Heart right ventricle (tissue), 16 donors: ENCODE results near the gene HIRA. TPM values are rescaled to one million over a fixed set of nuclear protein-coding genes. Genes with fewer than 3 reads are reported as not detected.

Experiments used
- ATAC-seq, 8 donors: fragments of 200-7000 bp; cut with Tn5 transposase; one replicate each; pipeline ENCODE4 v1.9.1; 2020; ENCODE audit warnings: mild to moderate bottlenecking in 8 of 8, moderate library complexity in 8 of 8, moderate number of reproducible peaks in 1 of 8
- DNase-seq, 2 donors: peaks; one replicate each; pipeline ENCODE4 v3.0.0-alpha.2; 2020
- H3K27ac ChIP-seq, 10 donors: fragments of 200-600 bp; sonication (generic) in 2 of 10; one replicate each; pipeline versions ENCODE4 v1.5.0 to v1.8.0; 2020 to 2022; ENCODE audit warnings: mild to moderate bottlenecking in 3 of 10
- H3K27me3 ChIP-seq, 7 donors: fragments of 200-600 bp; one replicate each; pipeline ENCODE4 v1.8.0; 2021 to 2022; ENCODE audit warnings: mild to moderate bottlenecking in 2 of 7
- H3K36me3 ChIP-seq, 9 donors: fragments of 200-600 bp; sonication (generic) in 1 of 9; one replicate each; pipeline versions ENCODE4 v1.5.0 to v1.8.0; 2020 to 2022; ENCODE audit warnings: mild to moderate bottlenecking in 2 of 9
- H3K4me1 ChIP-seq, 9 donors: fragments of 200-600 bp; sonication (generic) in 1 of 9; one replicate each; pipeline versions ENCODE4 v1.5.0 to v1.8.0; 2020 to 2022; ENCODE audit warnings: mild to moderate bottlenecking in 4 of 9
- H3K4me3 ChIP-seq, 10 donors: fragments of 200-600 bp; sonication (generic) in 2 of 10; one replicate each; pipeline versions ENCODE4 v1.5.0 to v1.8.0; 2020 to 2022; ENCODE audit warnings: mild to moderate bottlenecking in 7 of 10, moderate library complexity in 2 of 10
- H3K9me3 ChIP-seq, 11 donors: fragments of 200-600 bp in 10 of 11; sonication (generic) in 2 of 11; one replicate each; pipeline versions ENCODE4 v1.5.0 to v1.8.0; 2013 to 2022; ENCODE audit warnings: mild to moderate bottlenecking in 2 of 11, control low read depth in 1 of 11, moderate library complexity in 1 of 11
- WGBS, 2 donors: extraction: QIAGEN DNeasy Blood & Tissue Kit; methylation state at CpG; one replicate each; pipeline ENCODE4 v1.1.7; 2013; ENCODE audit warnings: inconsistent platforms in 1 of 2; 5-methylcytosine and 5-hydroxymethylcytosine counted together
- intact Hi-C, 10 donors: fragments of 100-400 bp; cut with DNase I; formaldehyde crosslinking; loops; one replicate each; pipeline versions ENCODE4 v1.11.1 to v1.14.2; 2022
- polyA plus RNA-seq, 2 donors: library from polyadenylated mRNA; stranded (reverse); fragments of 200-250 nt; gene quantifications; one replicate each; pipeline ENCODE4 v1.2.3, GENCODE V29; 2013
- total RNA-seq, 10 donors: library from RNA; stranded (reverse); fragmentation: NEBNext Ultra II Directional in 3 of 10; extraction: Animal tissue kit (Norgen Biotek cat#: 25700) in 3 of 10; gene quantifications; one replicate each; pipeline versions ENCODE4 v1.2.1 to v1.2.4, GENCODE V29; 2021 to 2023
- TF ChIP-seq, protein P1 (sequence below), 9 donors: fragments of 200-600 bp; sonication (generic) in 2 of 9; IDR thresholded peaks; one replicate each; pipeline versions ENCODE4 v1.5.0 to v1.8.0; 2021 to 2022; ENCODE audit warnings: antibody characterized with exemption in 9 of 9, mild to moderate bottlenecking in 5 of 9, moderate library complexity in 1 of 9
- donor health status: Arrhythmogenic right ventricular cardiomyopathy.
- donor health status: ischemic (EF 13 %, LVEDD 7.1; RV severe dilation, severe dysfunction).
- donor health status: healthy with polysubstance abuse.
- donor health status: DM: no; HTN: yes; CAD: no.
- donor health status: DM: no; HTN: no; CAD: no.
- donor health status: ischemic (EF 25% LVEDD 6.9; RV normal size, moderate dysfunction).
- donor health status: ischemic (EF 25% LVEDD 5.7; RV mildly dilated, moderate dysfunction).
- donor health status: healthy.
- donor health status: DM: yes; HTN: yes; CAD: no.
- donor health status: Ischemic cardiomyopathy.
- donor health status: ischemic (EF 35%, LVEDD 5.7; RV mildly dilated, moderate dysfunction).
- donor health status: nonischemic (EF 11% LVEDD 7.7; RV severe dilation, severe dysfunction).
- donor health status: DM: yes; HTN: yes; CAD: no.
- donor health status: PGD.
- donor health status: ischemic (EF 29% LVEDD 5.4; RV normal size, mild dysfunction).
- donor health status: nonischemic (EF 23%, LVEDD 6.1; RV moderate dilation, normal function).

Gene HIRA
- total and polyA plus RNA-seq, 12 donors = 3.1 to 23.2 (median 17.5) TPM

GRCh38 chr22:19406281-19406811 is 25.2 kb downstream of the HIRA start:
- no peaks in the 10 kb centered on the region for H3K27me3 ChIP-seq
- peaks cover 0 to 43% (median 8%) of the 10 kb centered on the region in 9 donors for H3K4me1 ChIP-seq
- TF ChIP-seq, protein P1, sequence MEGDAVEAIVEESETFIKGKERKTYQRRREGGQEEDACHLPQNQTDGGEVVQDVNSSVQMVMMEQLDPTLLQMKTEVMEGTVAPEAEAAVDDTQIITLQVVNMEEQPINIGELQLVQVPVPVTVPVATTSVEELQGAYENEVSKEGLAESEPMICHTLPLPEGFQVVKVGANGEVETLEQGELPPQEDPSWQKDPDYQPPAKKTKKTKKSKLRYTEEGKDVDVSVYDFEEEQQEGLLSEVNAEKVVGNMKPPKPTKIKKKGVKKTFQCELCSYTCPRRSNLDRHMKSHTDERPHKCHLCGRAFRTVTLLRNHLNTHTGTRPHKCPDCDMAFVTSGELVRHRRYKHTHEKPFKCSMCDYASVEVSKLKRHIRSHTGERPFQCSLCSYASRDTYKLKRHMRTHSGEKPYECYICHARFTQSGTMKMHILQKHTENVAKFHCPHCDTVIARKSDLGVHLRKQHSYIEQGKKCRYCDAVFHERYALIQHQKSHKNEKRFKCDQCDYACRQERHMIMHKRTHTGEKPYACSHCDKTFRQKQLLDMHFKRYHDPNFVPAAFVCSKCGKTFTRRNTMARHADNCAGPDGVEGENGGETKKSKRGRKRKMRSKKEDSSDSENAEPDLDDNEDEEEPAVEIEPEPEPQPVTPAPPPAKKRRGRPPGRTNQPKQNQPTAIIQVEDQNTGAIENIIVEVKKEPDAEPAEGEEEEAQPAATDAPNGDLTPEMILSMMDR (IDR thresholded peaks at IDR 0.05) = no peak
- peaks cover 0 to 94% (median 22%) of the 10 kb centered on the region in 9 donors for H3K36me3 ChIP-seq
- H3K9me3 ChIP-seq = no peaks in the 10 kb centered on the region
- peak overlapping the region in 5 of 10 donors; percentile 7 to 60 (median 33) for H3K27ac ChIP-seq
- 77 to 80% methylated on average over 3 of the region's 3 CpGs for WGBS, 2 donors
- ATAC-seq (no peak), DNase-seq (no peak)
- intact Hi-C loops = no loop called here
- H3K4me3 ChIP-seq = no peak overlapping the region

DNA sequence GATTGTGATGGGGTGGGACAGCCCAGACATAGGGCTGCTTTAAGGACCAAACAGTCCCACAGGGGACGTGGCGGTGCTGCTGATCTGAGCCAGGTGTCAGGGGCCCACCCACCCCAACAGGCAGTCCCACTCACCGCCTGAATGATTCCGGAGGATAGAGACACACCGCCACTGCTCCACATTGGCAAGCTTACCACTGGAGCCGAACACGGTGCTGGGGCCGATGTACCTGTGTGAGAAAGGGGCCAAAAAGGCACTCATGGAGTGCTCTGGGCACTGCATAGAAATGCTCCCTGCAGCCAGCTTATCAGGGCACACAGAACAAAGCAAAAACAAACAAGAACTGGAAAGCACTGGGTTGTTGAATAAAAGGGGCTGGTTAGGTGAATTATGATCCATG is 25.9 kb downstream of the HIRA start:
- peaks cover 0 to 98% (median 22%) of the 10 kb centered on the region in 9 donors for H3K36me3 ChIP-seq
- intact Hi-C loops = no loop called here
- no peaks in the 10 kb centered on the region for H3K9me3 ChIP-seq
- no peak overlapping the region for H3K27ac ChIP-seq
- 93 to 94% methylated on average over 8 of the region's 8 CpGs for WGBS, 2 donors
- DNase-seq (no peak), ATAC-seq (no peak)
- H3K27me3 ChIP-seq = no peaks in the 10 kb centered on the region
- TF ChIP-seq, protein P1 (IDR thresholded peaks at IDR 0.05) = no peak
- H3K4me3 ChIP-seq = no peak overlapping the region
- peaks cover 0 to 36% (median 4%) of the 10 kb centered on the region in 9 donors for H3K4me1 ChIP-seq

DNA sequence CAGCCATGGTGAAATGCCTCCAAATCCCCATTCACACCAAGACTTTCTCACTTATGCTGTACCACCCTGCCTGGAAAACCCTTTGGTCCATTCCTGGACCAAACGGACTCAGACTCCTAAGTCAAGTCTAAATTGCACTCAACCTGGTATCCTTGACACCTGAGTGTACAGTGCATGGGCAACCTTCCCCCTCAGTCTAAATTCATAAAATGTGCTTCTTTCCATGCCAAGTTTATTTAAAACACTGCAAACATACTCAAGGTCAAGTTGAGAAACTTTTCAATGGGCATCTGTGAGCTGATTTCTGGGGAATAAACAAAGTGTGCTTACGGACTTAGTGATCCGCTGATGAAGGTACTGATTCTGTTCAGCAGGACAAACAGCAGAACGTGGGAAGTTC is 26.4 kb downstream of the HIRA start:
- intact Hi-C loops = no loop called here
- Histone ChIP-seq H3K27me3 (no peaks in the 10 kb centered on the region), H3K4me1 (peaks cover 0 to 31% (median 4%) of the 10 kb centered on the region in 9 donors), H3K36me3 (peaks cover 0 to 98% (median 22%) of the 10 kb centered on the region in 9 donors), H3K27ac (no peak overlapping the region), H3K9me3 (no peaks in the 10 kb centered on the region), H3K4me3 (no peak overlapping the region)
- ATAC-seq = no peak
- TF ChIP-seq, protein P1 (IDR thresholded peaks at IDR 0.05) = no peak
- 92 to 94% methylated on average over 4 of the region's 4 CpGs for WGBS, 2 donors
- no peak for DNase-seq

DNA sequence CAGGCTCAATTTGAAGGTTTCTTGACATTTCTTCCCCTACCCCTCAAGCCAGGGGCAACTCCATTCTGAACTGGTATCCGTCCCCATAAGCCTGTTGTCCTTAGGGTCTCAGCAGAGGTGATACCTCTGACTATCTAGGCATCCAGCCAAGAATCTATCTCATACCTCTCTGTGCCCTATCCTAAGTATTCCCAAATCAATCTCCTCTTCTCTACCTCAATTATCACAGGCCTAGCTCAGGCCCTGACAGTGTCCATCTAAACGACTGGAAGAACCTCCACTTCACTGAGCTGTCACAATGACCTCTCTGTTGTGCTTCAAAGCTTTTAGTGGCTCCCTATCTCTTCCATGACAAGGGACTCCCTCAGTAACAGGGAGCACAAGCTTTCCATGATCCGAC is 26.9 kb downstream of the HIRA start:
- Histone ChIP-seq H3K36me3 (peaks cover 0 to 98% (median 22%) of the 10 kb centered on the region in 9 donors), H3K27ac (no peak overlapping the region), H3K27me3 (no peaks in the 10 kb centered on the region), H3K4me1 (peaks cover 0 to 27% (median 4%) of the 10 kb centered on the region in 9 donors), H3K4me3 (no peak overlapping the region), H3K9me3 (no peaks in the 10 kb centered on the region)
- TF ChIP-seq, protein P1 (IDR thresholded peaks at IDR 0.05) = no peak
- WGBS, 2 donors = 71 to 82% methylated on average over 3 of the region's 3 CpGs
- no peak for ATAC-seq
- intact Hi-C loops = no loop called here
- no peak for DNase-seq
